Measurements from ENCODE around the gene HIP1. TPM values are rescaled to one million over a fixed set of nuclear protein-coding genes. Genes with fewer than 3 reads are reported as not detected.
"Not testable (repeated sequence)": the region's sequence is repeated elsewhere in the genome, so short reads cannot be mapped to it uniquely, and the experiment has no call there.

The HIP1 gene
- total RNA-seq, 1 experiment from 2014 or later: 11.1 TPM

GRCh38 chr7:75688200-75689136 is 50.3 kb downstream of the HIP1 start:
- H3K27me3 Mint-ChIP-seq (ENCODE audit: insufficient read depth, unreplicated experiment): no peaks in the 10 kb centered on the region
- H3K4me1 Mint-ChIP-seq (ENCODE audit: insufficient read depth, unreplicated experiment): peaks cover 4% of the 10 kb centered on the region
- no peak overlapping the region for H3K27ac Mint-ChIP-seq (ENCODE audit: low read depth, unreplicated experiment)
- no TSS peak for BruUV-seq (replicated peaks)
- no peak overlapping the region for H3K4me3 Mint-ChIP-seq (ENCODE audit: unreplicated experiment)
- ChIA-PET POLR2A (no interaction called here), CTCF (interaction anchor here (0.6 to 1.1 kb wide), 2 partner anchors 53 to 63 kb away, joined by 3 read pairs; no protein-coding TSS in a partner anchor)
- no peak for TF ChIP-seq CTCF (IDR thresholded peaks at IDR 0.05; ENCODE audit: unreplicated experiment)
- H3K36me3 Mint-ChIP-seq (ENCODE audit: insufficient read depth, unreplicated experiment): no peaks in the 10 kb centered on the region
- intact Hi-C loops (cut with micrococcal nuclease): no loop called here
- H3K9me3 Mint-ChIP-seq (ENCODE audit: unreplicated experiment): peaks cover 6% of the 10 kb centered on the region
- no peak for DNase-seq (ENCODE audit: unreplicated experiment)

GRCh38 chr7:75687246-75688088 is 51.3 kb downstream of the HIP1 start:
- intact Hi-C loops (cut with micrococcal nuclease): no loop called here
- no peak overlapping the region for H3K4me3 Mint-ChIP-seq (ENCODE audit: unreplicated experiment)
- POLR2A ChIA-PET: no interaction called here
- CTCF ChIA-PET: interaction anchor here (1.1 kb wide), 1 partner anchor 52 kb away, joined by 3 read pairs; no protein-coding TSS in a partner anchor
- no peaks in the 10 kb centered on the region for H3K9me3 Mint-ChIP-seq (ENCODE audit: unreplicated experiment)
- no peak overlapping the region for H3K27ac Mint-ChIP-seq (ENCODE audit: low read depth, unreplicated experiment)
- H3K27me3 Mint-ChIP-seq (ENCODE audit: insufficient read depth, unreplicated experiment): no peaks in the 10 kb centered on the region
- DNase-seq (ENCODE audit: unreplicated experiment): no peak
- BruUV-seq (replicated peaks): no TSS peak
- peaks cover 4% of the 10 kb centered on the region for H3K4me1 Mint-ChIP-seq (ENCODE audit: insufficient read depth, unreplicated experiment)
- no peak for TF ChIP-seq CTCF (IDR thresholded peaks at IDR 0.05; ENCODE audit: unreplicated experiment)
- peaks cover 4% of the 10 kb centered on the region for H3K36me3 Mint-ChIP-seq (ENCODE audit: insufficient read depth, unreplicated experiment)

- no TSS peak for BruUV-seq (replicated peaks)
- H3K4me3 Mint-ChIP-seq (ENCODE audit: unreplicated experiment): no peak overlapping the region
Observed at GRCh38 chr7:75686551-75686950, 52.2 kb downstream of the HIP1 start.

GRCh38 chr7:75682052-75682451 is 56.7 kb downstream of the HIP1 start:
- POLR2A ChIA-PET; BruUV-seq (replicated peaks); CTCF ChIA-PET; H3K4me1 Mint-ChIP-seq (ENCODE audit: insufficient read depth, unreplicated experiment); DNase-seq (ENCODE audit: unreplicated experiment); intact Hi-C loops (cut with micrococcal nuclease); H3K27ac Mint-ChIP-seq (ENCODE audit: low read depth, unreplicated experiment); H3K27me3 Mint-ChIP-seq (ENCODE audit: insufficient read depth, unreplicated experiment); H3K9me3 Mint-ChIP-seq (ENCODE audit: unreplicated experiment); H3K4me3 Mint-ChIP-seq (ENCODE audit: unreplicated experiment): not testable (repeated sequence)
- peaks cover 22% of the 10 kb centered on the region for H3K36me3 Mint-ChIP-seq (ENCODE audit: insufficient read depth, unreplicated experiment)

More at GRCh38 chr7:75686551-75686950, 52.2 kb downstream of the HIP1 start:
- H3K4me1 Mint-ChIP-seq (ENCODE audit: insufficient read depth, unreplicated experiment): peaks cover 4% of the 10 kb centered on the region
- ChIA-PET CTCF (interaction anchor here (0.6 kb wide), 1 partner anchor 1010 kb away, joined by 3 read pairs; no protein-coding TSS in a partner anchor), POLR2A (interaction anchor here (0.9 kb wide), 1 partner anchor 102 kb away, joined by 3 read pairs; no protein-coding TSS in a partner anchor)
- no peaks in the 10 kb centered on the region for H3K9me3 Mint-ChIP-seq (ENCODE audit: unreplicated experiment)
- no peak for DNase-seq (ENCODE audit: unreplicated experiment)
- intact Hi-C loops (cut with micrococcal nuclease): no loop called here
- no peaks in the 10 kb centered on the region for H3K27me3 Mint-ChIP-seq (ENCODE audit: insufficient read depth, unreplicated experiment)
- TF ChIP-seq CTCF (IDR thresholded peaks at IDR 0.05; ENCODE audit: unreplicated experiment): no peak
- H3K36me3 Mint-ChIP-seq (ENCODE audit: insufficient read depth, unreplicated experiment): peaks cover 11% of the 10 kb centered on the region
- H3K27ac Mint-ChIP-seq (ENCODE audit: low read depth, unreplicated experiment): no peak overlapping the region

All from MCF 10A (cell line).